Islet of Langerhans (tissue), 1 donor: ENCODE results near the gene PRR14L.
"Not testable (repeated sequence)": the region's sequence is repeated elsewhere in the genome, so short reads cannot be mapped to it uniquely, and the experiment has no call there.

Source experiments
- FAIRE-seq: peaks from one replicate; lab custom pipeline; 2011; peaks lifted over from hg19 to GRCh38; lab: Jason Lieb, UNC

Gene PRR14L

DNA sequence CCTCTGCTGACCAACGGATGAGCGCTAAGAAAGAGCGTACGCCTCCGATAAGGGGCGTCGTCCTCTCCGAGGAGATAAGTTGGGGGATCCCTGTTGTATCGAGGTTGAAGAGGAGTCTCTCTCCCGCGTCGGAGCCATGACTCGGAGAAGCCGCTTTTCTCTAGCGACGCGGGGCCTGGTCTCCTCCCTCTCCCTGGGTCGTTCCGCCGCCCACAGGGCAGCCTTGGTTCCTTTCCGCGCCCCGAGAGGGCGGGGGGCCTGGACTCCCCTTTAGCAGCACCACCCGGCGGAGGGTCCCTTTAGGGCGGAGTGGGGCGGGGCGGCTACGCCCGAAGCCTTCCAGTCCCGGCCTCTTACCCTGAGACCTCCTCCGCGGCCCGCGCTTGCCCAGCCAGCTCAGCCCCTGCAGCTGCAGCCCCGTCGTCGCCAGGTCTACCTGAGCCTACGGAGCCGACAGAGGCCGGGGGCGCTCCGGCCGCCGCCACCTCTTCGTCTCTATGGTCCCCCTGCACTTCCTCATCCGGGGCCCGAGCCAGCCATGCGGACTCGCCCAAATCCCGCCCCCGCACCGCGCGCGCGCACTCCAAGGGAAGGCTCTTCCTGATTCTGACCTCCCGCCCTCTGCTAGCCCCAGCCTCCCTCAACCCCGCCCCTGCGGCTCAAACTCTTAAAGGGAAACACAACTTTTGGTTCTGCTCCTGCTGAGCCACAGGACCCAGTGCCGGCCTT is at the start of gene PRR14L:
PRR14L (minus strand) TSS at position 497 of the 729 bp plus-strand sequence. CDS start 11,272 bp downstream, outside the sequence.
- FAIRE-seq = no peak

DNA sequence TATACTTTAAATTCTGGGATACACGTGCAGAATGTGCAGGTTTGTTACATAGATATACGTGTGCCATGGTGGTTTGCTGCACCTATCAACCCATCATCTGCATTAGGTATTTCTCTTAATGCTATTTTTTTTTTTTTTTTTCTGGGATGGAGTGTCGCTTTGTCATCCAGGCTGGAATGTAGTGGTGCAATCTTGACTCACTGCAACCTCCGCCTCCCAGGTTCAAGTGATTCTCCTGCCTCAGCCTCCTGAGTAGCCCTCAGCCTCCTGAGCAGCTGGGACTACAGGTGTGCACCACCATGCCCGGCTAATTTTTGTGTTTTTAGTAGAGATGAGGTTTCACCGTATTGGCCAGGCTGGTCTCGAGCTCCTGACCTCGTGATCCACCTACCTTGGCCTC is 49.4 kb upstream of the PRR14L start:
- FAIRE-seq = not testable (repeated sequence)

DNA sequence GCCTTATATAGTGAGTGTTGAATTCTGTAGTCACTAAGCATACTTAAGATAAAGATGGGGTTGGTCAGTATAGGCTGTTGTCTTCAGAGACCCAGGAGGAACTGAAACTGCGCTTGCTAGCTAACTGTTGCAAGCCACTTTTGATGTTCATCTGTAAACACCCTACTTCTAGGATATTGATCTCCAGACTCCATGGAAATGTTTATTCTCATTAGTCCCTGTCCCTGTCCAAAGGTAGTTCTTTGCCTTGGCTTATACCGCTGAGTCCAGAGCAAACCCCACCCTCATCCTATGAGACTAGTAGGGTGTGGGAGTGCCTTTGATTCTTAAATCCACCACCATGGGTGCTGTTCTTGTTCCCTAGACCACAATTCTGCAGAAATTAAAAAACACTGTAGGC is 40.3 kb upstream of the PRR14L start:
- FAIRE-seq = no peak

DNA sequence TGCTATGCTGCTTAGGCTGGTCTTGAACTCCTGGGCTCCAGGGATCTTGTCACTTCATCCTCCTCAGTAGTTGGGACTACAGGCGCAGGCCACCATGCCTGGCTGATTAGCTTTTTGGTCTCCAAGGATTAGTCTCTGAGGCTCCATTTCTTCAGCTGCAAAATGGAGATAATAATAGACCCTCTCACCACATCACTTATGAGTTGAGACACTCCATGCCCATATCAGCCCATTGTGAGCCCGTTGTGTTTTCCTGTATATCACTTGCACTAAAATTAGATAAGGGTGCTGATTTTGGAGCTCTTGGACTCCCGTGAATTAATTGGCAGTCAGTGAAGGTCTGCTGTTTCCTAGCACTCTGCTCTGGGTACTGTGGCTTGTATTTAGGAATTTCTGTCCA is 39.9 kb upstream of the PRR14L start:
- FAIRE-seq = no peak

DNA sequence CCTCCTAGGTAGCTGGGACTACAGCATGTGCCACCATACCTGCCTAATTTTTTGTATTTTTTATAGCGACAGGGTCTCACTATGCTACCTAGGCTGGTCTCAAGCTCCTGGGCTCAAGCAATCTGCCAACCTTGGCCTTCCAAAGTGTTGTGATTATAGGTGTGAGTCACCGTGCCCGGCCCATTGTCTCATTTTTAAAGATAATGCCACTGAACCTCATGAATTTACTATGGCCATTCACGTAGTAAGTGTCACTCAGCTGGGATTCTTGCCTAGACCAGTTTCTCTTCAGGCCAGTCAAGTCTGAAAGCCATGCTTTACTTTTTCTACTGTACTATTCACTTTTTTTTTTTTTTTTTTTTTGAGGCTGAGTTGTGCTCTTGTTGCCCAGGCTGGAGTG is 26.3 kb upstream of the PRR14L start:
- FAIRE-seq = no peak

DNA sequence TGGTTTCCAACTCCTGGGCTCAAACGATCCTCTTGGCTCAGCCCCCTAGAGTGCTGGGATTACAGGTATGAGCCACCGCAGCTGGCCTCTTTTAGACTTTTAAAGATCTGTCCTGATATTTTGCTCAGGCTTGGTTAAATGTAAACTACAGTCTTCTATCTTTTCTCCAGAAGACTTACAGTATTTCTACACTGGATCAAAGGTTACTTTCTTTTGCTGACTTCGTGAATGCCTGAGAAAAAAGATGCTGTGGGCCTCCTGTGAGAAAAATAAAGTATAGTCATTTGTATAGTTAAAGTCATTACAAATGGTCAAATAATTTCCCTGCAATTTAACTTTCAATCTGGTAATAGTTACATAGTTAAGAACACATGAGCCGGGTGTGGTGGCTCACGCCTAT is 23.5 kb upstream of the PRR14L start:
- no peak for FAIRE-seq

DNA sequence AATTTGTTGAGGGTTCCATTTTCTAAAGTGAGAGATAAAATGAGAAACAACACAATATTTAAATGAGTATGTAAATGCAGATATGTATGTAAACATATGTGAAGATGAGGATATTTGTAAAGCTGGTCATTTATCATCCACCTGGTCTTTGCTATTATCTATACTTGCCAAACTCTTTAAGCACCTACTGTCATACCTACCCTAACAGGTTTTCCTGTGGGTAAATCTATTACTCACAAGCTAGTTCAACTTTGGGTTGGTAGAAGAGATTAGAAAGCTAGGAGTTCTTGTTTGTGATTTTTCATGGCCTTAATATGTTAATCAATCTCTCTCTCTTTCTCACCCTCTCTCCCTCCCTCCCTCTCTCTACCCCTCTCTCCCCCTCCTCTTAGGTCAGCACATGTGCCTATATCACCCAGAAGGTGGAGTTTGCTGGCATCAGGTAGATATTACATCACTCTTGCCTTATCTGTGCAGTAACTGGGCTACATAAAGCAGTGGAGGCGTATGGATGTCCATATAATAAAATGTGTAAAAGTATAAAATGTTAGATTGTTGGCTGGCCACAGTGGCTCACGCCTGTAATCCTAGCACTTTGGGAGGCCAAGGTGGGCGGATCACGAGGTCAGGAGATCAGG is 18.6 kb upstream of the PRR14L start:
- no peak for FAIRE-seq

DNA sequence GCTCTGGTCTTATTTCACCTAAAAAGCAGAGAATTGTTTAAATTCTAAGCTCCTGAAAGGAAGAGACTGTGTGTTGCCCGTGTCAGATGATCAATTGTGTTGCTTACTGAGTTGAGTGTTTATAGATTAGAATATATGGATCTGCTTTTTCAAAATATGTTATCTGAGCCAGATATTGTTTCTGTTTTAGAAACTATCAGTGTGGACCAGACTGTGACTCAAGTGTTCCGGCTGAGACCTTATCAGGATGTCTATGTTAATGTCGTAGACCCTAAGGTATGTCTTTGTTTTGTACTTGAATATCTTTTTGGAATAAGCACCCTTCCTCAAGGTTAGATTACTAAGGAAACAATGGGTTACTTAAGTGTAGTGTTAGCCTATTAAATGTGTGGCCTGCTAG is 14.9 kb upstream of the PRR14L start:
- FAIRE-seq = no peak

DNA sequence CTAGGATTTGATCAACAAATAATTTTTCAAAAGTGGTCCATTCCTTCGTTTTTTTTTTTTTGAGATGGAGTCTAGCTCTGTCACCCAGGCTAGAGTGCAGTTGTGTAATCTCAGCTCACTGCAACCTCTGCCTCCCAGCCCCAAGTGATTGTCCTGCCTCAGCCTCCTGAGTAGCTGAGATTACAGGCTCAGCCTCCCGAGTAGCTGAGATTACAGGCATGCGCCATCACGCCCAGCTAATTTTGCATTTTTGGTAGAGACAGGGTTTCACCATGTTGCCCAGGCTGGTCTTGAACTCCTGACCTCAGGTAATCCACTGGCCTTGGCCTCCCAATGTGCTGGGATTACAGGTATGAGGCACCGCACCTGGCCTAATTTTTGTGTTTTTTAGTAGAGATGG is 8.9 kb upstream of the PRR14L start:
- FAIRE-seq = not testable (repeated sequence)

DNA sequence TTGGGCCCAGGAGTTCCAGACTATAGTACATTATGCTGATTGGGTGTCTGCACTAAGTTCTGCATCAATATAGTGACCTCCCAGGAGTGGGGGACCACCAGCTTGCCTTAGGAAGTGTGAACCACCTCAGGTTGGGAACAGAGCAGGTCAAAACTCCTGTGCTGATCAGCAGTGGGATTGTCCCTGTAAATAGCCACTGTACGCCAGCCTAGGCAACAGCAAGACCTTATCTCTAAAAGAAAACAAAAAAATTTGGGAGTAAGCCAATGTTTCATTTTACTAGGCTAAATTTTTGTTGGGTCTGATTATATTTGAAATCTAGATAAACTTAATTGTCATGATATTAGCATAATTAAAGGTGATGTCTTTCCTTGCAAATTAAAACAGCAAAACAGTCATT is 7.3 kb upstream of the PRR14L start:
- FAIRE-seq = no peak

DNA sequence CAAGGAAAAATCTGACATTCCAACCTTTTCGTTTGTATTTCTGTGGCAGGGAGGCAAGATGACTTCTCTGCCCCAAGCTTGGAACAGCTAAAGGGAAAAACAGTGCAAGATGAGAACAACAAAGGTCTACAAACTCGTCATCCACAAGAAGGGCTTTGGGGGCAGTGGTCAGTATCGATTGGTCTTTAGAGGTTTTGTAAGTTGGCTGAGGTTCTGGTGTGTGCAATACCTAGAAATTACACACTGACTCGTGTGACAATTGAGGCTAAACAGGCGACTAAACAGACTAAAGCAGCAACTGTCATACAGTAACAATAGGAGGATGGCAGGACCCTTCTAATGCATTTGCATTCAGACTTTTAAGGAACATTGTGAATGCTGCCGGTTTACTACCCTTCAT is 4.9 kb upstream of the PRR14L start:
- no peak for FAIRE-seq

DNA sequence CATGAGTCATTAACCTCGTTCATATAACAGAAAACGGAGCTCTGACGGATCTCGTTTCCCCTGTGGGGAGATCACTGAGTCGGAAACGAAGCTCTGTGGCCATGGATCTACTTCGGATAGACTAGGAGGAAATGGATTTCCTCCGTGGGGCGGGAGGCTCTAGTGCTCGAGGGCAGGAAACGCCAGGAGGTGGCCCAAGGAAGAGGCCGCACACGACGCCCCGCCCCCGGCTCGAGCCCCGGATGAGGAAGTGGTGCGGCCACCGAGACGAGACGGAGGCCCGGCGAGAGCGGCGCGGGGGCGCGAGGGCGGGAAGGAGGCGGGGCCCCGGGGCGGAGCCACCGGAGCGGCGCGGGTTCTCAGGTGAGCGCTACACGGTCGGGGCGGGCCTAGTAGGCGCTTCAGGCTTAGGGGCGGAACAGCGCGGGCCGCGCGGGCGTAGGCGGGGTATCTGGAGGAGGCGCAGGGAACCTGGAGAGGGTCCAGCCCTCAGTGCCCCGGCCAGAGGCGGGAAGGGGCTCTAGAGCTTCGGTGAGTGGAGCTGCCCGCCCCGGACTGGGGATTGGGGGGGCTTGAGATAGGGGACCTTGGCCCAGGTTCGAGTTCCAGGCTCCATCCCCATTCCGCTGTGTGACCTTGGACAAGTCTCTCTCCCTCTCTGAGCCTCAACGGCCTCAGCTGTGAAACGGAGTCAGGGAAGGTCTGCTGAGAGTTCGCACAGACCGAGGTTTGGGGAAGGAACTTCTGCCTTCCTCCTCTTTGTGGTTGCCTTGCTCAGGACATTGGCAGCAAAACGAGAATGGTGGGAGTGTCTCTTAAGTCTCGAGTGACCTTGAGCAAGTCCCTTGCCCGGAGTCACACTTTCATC is 3.9 kb upstream of the PRR14L start, which contains the start of gene DEPDC5:
DEPDC5 (plus strand) TSS at position 386 of the 868 bp plus-strand sequence. CDS start 903 bp downstream, outside the sequence.
- no peak for FAIRE-seq

DNA sequence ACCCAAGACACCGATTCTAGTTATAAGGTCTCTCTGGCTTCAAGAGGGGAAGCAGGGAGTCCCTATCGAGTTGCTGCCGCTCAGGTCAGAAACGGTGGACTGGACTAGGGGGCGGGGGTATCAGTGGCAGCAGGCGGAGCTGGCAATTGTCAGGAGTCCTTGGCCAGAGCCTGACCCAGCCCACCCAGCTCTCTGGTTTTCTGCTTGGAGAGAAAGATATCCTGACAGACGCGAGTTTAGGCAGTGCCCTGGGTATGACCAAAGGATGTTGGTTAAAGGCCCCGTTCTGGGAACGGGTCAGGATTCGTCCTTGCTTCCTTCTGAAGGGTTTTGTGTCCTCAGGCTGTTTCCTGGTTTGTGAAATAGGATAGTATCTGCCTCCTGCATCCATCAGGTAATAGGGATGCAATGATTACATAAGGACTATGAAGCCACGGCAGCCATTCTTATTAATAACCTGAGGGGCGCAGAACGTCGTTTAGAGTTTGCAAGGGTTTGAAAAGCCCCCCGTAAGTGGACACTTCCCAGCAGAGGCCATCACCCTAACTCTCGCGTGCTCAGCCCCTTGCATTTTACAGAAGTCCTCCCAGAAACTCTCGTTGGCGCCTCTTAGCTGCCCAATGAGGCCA is 3.2 kb upstream of the PRR14L start:
- FAIRE-seq = no peak

DNA sequence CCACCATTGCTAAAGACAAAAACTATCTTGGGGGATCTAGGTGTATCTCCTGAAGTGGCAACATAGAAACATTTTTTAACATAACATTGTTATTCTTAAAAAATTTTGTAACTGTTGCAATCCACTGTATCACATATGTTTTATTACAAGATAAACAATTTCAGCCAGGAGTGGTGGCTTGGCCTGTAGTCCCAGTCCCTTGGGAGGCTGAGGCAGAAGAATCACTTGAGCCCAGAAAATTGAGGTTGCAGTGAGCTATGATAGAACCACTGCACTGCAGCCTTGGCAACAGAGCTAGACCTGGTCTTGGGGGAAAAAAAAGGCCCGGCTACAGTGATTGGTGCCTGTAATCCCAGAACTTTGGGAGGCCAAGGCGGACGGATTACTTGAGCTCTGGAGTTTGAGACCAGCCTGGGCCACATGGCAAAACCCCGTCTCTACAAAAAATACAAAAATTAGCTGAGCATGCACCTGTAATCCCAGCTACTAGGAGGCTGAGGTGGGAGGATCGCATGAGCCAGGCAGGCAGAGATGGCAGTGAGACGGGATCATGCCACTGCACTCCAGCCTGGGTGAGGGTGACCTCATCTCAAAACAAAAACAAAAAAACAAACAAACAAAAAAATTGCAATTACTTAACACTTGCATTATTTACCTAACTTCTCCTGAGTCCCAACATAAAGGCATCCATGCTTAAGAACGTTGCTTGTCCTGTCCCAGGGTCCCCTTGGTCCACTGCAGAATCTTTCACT is 2.3 kb upstream of the PRR14L start:
- no peak for FAIRE-seq

DNA sequence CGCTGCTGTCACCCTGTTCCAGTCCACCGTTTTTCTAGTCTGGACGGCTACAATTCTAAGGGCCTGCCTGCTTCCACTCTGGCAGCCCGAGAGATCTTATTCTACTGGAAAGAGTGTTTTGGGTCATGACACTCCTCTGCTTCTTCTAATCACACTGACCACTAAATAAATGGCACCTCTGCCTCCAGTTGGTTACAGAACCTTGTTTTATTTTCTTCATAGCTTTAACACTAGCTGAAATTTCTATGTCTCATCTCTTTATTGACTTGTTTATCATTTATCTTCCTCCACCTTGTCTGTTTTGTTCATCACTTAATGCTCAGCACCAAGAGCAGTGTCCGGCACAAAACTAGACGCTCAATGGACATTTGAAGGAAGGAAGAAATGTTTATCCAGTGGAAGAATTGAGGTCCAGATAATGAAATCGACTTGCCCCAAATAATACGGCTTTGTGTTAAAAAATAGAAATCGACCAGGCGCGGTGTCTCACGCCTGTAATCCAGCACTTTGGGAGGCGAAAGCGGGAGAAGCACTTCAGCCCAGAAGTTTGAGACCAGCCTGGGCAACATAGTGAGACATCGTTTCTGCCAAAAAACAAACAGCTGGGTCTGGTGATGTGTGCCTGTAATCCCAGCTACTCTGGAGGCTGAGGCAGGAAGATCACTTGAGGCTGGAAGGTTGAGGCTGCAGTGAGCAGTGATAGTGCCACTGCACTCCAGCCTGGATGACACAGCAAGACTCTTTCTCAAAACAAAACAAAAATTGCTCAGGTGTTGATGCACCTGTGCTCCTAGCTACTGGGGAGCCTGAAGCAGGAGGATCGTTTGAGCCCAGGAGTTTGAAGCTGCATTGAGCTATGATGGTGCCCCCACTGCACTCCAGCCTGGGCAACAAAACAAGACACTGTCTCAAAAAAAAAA is 693 bp upstream of the PRR14L start:
- FAIRE-seq = no peak

DNA sequence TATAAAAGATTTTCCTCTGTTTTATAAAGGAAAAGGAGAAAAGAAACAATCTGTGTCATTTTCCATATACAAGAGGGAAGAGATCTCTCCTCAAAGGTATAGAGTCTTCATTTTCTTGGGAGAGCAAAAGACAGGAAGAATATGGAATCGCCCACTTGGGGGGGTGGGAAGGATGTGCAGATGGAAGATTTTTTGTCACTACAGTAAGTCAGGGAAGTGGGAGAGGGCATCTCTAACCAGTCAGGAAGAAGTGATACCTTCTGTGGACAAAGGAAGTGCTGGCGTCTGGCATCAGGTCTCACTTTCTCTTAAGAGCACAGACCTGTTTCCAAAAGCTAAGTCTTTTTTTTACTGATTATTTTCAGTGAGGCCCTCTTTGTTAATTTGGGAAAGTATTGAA is 1.4 kb downstream of the PRR14L start:
- no peak for FAIRE-seq

DNA sequence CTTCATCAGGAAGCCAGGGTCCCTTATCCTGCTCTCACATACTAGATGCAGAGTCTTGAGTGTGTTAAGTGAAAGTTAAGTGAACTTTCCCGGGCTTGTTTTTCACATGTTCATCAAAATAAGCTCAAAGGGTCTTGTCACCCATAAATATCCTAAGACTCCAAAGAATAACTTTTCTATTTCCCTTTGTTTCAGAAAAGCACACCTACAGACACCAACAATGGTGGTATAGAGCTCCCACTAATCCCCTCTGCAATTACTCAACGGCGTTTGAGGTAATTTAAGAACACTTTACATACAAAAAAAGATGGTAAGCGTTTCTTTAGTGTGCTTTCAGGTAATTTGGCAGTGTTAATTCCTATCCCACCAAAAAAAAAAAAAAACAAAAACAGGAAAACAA is 2.5 kb downstream of the PRR14L start:
- FAIRE-seq = no peak

DNA sequence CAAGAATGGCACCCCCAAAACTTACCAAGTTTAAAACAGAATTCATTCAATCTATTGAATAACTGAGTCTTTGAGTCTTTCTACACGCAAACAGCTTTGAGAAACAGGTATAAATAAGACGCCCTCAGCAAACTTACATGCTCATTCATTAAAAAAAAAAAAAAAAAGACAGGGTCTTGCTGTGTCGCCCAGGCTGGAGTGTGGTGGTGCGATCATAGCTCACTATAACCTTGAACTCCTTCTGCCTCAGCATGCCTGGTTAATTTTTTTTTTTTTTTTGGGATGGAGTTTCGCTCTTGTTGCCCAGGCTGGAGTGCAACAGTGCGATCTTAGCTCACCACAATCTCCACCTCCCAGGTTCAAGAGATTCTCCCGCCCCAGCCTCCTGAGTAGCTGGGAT is 6.1 kb downstream of the PRR14L start:
- FAIRE-seq = no peak

DNA sequence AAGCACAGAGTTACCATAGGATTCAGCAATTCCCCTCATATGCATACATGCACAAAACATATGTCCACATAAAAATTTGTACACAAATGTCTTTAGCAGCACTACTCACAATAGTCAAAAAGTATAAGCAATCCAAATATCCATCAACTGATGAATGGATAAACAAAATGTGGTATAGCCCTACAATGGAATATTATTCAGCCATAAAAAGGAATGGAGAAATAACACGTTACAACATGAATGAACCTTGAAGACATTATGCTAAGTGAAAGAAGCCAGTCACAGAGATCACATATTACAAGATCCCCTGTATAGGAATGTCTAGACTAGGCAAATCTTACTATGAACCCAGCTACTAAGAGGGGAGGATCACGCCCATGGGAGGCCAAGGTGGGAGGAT is 7.2 kb downstream of the PRR14L start:
- FAIRE-seq = no peak

DNA sequence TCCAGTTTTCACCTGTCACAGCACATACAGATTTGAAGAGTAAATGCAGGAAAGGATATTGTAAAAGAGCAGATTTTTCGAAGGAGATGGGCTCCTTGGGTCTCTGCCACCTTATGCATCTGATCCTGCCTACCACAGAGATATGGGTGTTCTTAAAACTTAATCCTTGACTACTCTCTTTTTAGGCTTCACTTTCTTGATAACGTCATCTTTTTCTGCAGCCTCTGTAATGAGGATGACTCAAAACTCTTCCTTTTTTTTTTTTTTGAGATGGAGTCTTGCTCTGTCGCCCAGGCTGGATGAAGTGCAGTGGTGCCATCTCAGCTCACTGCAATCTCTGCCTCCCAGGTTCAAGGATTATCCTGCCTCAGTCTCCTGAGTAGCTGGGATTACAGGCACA is 7.8 kb downstream of the PRR14L start:
- no peak for FAIRE-seq

DNA sequence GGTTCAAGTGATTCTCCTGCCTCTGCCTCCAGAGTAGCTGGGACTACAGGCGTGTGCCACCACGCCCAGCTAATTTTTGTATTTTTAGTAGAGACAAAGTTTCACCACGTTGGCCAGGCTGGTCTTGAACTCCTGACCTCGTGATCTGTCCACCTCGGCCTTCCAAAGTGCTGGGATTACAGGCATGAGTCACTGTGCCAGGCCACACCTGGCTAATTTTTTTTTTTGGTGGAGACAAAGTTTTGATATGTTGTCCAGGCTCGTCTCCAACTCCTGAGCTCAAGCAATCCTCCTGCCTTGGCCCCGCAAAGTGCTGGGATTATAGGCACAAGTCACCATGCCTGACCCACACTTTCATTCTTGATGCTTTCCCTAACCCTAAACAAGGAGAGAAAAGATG is 9.6 kb downstream of the PRR14L start:
- FAIRE-seq = not testable (repeated sequence)
